ENCODE measurements around the gene CEP85.

The CEP85 gene

GRCh38 chr1:26314501-26314900 lies 80.5 kb downstream of the CEP85 start:
- CTCF ChIA-PET = interaction anchor here (1.0 to 14.7 kb wide), 4 partner anchors 6 to 212 kb away, joined by 3 to 139 read pairs (median 7); partner anchors contain the start of gene CD52
- POLR2A ChIA-PET = no interaction called here
- no peak for DNase-seq (ENCODE audit: low read depth, low spot score)
- H3K4me3 ChIP-seq (ENCODE audit: low read depth, low read length) = no peak overlapping the region
- TF ChIP-seq, protein P1, sequence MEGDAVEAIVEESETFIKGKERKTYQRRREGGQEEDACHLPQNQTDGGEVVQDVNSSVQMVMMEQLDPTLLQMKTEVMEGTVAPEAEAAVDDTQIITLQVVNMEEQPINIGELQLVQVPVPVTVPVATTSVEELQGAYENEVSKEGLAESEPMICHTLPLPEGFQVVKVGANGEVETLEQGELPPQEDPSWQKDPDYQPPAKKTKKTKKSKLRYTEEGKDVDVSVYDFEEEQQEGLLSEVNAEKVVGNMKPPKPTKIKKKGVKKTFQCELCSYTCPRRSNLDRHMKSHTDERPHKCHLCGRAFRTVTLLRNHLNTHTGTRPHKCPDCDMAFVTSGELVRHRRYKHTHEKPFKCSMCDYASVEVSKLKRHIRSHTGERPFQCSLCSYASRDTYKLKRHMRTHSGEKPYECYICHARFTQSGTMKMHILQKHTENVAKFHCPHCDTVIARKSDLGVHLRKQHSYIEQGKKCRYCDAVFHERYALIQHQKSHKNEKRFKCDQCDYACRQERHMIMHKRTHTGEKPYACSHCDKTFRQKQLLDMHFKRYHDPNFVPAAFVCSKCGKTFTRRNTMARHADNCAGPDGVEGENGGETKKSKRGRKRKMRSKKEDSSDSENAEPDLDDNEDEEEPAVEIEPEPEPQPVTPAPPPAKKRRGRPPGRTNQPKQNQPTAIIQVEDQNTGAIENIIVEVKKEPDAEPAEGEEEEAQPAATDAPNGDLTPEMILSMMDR (IDR thresholded peaks at IDR 0.05; ENCODE audit: insufficient read depth, low read length, missing control alignments) = no peak

DNA sequence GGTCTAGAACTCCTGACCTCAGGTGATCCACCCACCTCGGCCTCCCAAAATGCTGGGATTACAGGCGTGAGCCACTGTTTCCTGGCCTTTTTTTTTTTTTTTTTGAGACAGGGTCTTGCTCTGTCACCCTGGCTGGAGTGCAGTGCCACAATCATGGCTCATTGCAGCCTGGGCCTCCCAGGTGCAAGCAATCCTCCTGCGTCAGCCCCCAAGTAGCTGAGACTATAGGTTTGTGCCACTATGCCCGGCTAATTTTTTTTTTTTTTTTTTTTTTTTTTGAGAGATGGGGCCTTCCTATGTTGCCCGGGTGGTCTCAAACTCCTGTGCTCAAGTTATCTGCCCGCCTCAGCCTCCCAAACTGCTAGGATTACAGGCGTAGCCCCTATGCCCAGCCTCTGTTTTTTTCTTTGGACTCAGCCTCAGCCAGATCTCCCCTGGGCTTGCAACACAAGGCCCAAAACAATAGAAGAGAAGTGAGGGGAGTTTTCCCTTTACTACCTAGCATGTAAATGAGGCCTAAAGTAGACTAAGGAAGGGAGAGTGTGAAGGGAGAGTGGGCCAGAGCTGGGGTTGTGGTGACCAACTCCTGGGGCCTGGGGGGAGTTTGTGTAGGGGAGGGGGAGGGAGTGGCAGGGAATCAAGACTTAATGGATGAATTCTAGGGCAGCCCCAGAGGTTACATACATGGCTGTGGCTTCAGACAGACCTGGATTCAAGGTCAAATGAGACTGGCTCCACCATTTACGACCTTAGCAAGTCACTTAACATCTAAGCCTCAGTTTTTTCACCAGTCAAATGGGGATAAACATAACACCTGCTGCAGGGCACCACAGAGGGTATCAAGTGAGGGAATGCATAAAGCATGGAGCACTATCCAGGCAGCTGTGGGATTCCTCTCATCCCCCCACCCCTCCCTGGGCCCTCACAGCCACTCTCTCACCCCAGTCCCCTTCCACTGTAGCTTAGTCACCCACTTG lies 82.2 kb downstream of the CEP85 start:
- POLR2A ChIA-PET = no interaction called here
- no peak overlapping the region for H3K4me3 ChIP-seq (ENCODE audit: low read depth, low read length)
- DNase-seq (ENCODE audit: low read depth, low spot score) = no peak
- TF ChIP-seq, protein P1 (IDR thresholded peaks at IDR 0.05; ENCODE audit: insufficient read depth, low read length, missing control alignments) = no peak
- CTCF ChIA-PET = interaction anchor here (1.3 to 11.9 kb wide), 6 partner anchors 9 to 146 kb away, joined by 5 to 179 read pairs (median 10); partner anchors contain the start of genes SH3BGRL3, UBXN11 and ZNF593

GRCh38 chr1:26317146-26317545 lies 83.1 kb downstream of the CEP85 start:
- no peak for DNase-seq (ENCODE audit: low read depth, low spot score)
- ChIA-PET CTCF (interaction anchor here (1.3 to 11.9 kb wide), 6 partner anchors 10 to 147 kb away, joined by 5 to 179 read pairs (median 10); partner anchors contain the start of genes SH3BGRL3, UBXN11 and ZNF593), POLR2A (no interaction called here)

GRCh38 chr1:26317612-26318337 lies 83.8 kb downstream of the CEP85 start, which contains the start of gene CD52:
TSS of gene CD52 (plus strand) at chr1:26317958. CDS start at chr1:26318018, 60 bp downstream.
- POLR2A ChIA-PET = interaction anchor here (0.7 kb wide), 1 partner anchor 60 kb away, joined by 3 read pairs; no protein-coding TSS in a partner anchor
- DNase-seq (ENCODE audit: low read depth, low spot score) = no peak
- no peak within 1 kb of the TSS for H3K4me3 ChIP-seq (ENCODE audit: low read depth, low read length)
- TF ChIP-seq, protein P1 (IDR thresholded peaks at IDR 0.05; ENCODE audit: insufficient read depth, low read length, missing control alignments) = no peak
- CTCF ChIA-PET = interaction anchor here (1.3 to 11.9 kb wide), 9 partner anchors 10 to 148 kb away, joined by 5 to 179 read pairs (median 9); partner anchors contain the start of genes CEP85, SH3BGRL3, UBXN11 and ZNF593

More at GRCh38 chr1:26317146-26317545, 83.1 kb downstream of the CEP85 start:
- TF ChIP-seq, protein P1 (IDR thresholded peaks at IDR 0.05; ENCODE audit: insufficient read depth, low read length, missing control alignments) = no peak
- no peak overlapping the region for H3K4me3 ChIP-seq (ENCODE audit: low read depth, low read length)

DNA sequence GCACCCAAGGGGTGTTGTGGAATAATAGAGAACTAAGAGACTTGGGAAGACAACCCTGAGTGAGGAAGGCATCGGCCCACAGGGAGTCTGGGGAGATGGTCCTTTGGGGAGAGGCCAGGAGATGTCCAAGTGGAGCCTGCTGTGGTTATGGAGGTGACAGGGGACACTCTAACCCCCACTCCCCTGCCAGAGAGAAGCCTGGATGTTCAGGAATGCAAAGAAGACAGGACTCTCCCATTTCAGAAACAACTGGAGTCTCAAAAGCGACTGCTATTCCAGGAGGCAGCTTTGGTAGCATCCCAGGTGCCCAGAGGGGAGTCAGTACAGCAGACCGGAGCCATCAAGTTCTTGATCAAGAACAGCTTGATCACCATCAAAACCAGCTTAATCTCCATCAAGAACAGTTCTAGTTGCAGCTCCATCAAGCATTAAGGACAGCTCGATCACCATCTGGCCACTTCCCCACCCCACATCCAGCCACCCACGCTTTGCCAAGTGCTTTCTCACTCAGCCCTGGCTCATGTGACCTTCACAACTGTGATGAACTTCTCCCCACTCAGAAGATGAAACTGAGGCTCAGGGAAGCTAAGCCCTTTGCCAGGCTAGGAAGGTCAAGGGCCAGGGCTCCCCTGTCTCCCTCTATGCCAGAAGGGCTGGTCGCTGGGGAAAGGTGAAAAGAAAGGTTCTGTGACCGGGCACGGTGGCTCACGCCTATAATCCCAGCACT lies 84.5 kb downstream of the CEP85 start:
- DNase-seq (ENCODE audit: low read depth, low spot score) = no peak
- H3K4me3 ChIP-seq (ENCODE audit: low read depth, low read length) = no peak overlapping the region
- TF ChIP-seq, protein P1 (IDR thresholded peaks at IDR 0.05; ENCODE audit: insufficient read depth, low read length, missing control alignments) = no peak
- CTCF ChIA-PET = interaction anchor here (1.2 to 11.9 kb wide), 9 partner anchors 11 to 153 kb away, joined by 4 to 179 read pairs (median 9); partner anchors contain the start of genes CEP85, SH3BGRL3, UBXN11 and ZNF593
- POLR2A ChIA-PET = no interaction called here

All from AG04449 (cell line).